Liver (tissue), 9 donors: ENCODE results near the gene SLC17A7. TPM values are rescaled to one million over a fixed set of nuclear protein-coding genes. Genes with fewer than 3 reads are reported as not detected.

Source experiments
- DNase-seq: peaks from one replicate; pipeline ENCODE4 v3.0.0-alpha.2; 2017; ENCODE audit warnings: low spot score
- H3K27ac ChIP-seq, 2 donors: one replicate each; pipeline ENCODE4 v1.7.0; 2013; ENCODE audit warnings: inconsistent platforms in 2 of 2, low read length in 2 of 2, control low read depth in 1 of 2, low read depth in 1 of 2, mild to moderate bottlenecking in 1 of 2
- H3K27me3 ChIP-seq, 4 donors: one replicate each; pipeline versions ENCODE4 v1.6.1 to v1.7.0; 2013; ENCODE audit warnings: low read length in 3 of 4, inconsistent platforms in 1 of 4, mild to moderate bottlenecking in 1 of 4, moderate library complexity in 1 of 4; ENCODE audit not compliant: control insufficient read depth in 4 of 4, insufficient read depth in 4 of 4
- H3K36me3 ChIP-seq, 4 donors: one replicate each; pipeline versions ENCODE4 v1.6.1 to v1.7.0; 2013; ENCODE audit warnings: low read length in 3 of 4, mild to moderate bottlenecking in 3 of 4, low read depth in 1 of 4, moderate library complexity in 1 of 4; ENCODE audit not compliant: control insufficient read depth in 4 of 4, insufficient read depth in 3 of 4
- H3K4me1 ChIP-seq, 4 donors: one replicate each; pipeline versions ENCODE4 v1.6.1 to v1.7.0; 2013; ENCODE audit warnings: low read length in 3 of 4, mild to moderate bottlenecking in 3 of 4, moderate library complexity in 1 of 4; ENCODE audit not compliant: control insufficient read depth in 4 of 4, insufficient read depth in 4 of 4
- H3K4me3 ChIP-seq, 3 donors: one replicate each; pipeline versions ENCODE4 v1.6.1 to v1.7.0; 2013; ENCODE audit warnings: low read length in 3 of 3, control low read depth in 1 of 3, low read depth in 1 of 3, mild to moderate bottlenecking in 1 of 3
- H3K9ac ChIP-seq, 2 donors: one replicate each; pipeline ENCODE4 v1.7.0; 2013; ENCODE audit warnings: low read length in 2 of 2, mild to moderate bottlenecking in 2 of 2, moderate library complexity in 2 of 2, control low read depth in 1 of 2, low read depth in 1 of 2
- H3K9me3 ChIP-seq, 4 donors: one replicate each; pipeline versions ENCODE4 v1.6.1 to v1.7.0; 2013; ENCODE audit warnings: low read length in 3 of 4; ENCODE audit not compliant: control insufficient read depth in 4 of 4
- ATF3 ChIP-seq: IDR thresholded peaks from 2 replicates; pipeline ENCODE4 v1.6.1; 2016; ENCODE audit warnings: antibody characterized with exemption
- CTCF ChIP-seq: fragments of 150-350 bp; IDR thresholded peaks from 2 replicates; pipeline ENCODE4 v1.5.1; 2017; ENCODE audit warnings: improper control_type of control experiment, low read depth, low read length; ENCODE audit not compliant: missing input control
- EGR1 ChIP-seq, 2 donors: IDR thresholded peaks; 2 replicates each; pipeline ENCODE4 v1.6.1; 2016 to 2018; ENCODE audit warnings: antibody characterized with exemption in 2 of 2, low read depth in 2 of 2
- FOXA1 ChIP-seq: IDR thresholded peaks from 2 replicates; pipeline ENCODE4 v1.6.1; 2016; ENCODE audit warnings: antibody characterized with exemption
- FOXA2 ChIP-seq: IDR thresholded peaks from 2 replicates; pipeline ENCODE4 v1.6.1; 2016; ENCODE audit warnings: antibody characterized with exemption
- GABPA ChIP-seq, 2 donors: IDR thresholded peaks in 1 of 2; conservative IDR thresholded peaks in 1 of 2; 2 replicates each; pipeline ENCODE4 v1.6.1; 2016; ENCODE audit warnings: antibody characterized with exemption in 2 of 2, mild to moderate bottlenecking in 1 of 2, moderate library complexity in 1 of 2
- HNF4A ChIP-seq, 2 donors: conservative IDR thresholded peaks; 2 replicates each; pipeline ENCODE4 v1.6.1; 2016; ENCODE audit warnings: antibody characterized with exemption in 2 of 2, mild to moderate bottlenecking in 2 of 2
- HNF4G ChIP-seq: IDR thresholded peaks from 2 replicates; pipeline ENCODE4 v1.6.1; 2016; ENCODE audit warnings: antibody characterized with exemption
- JUND ChIP-seq, 2 donors: IDR thresholded peaks; 2 replicates each; pipeline ENCODE4 v1.6.1; 2016; ENCODE audit warnings: antibody characterized with exemption in 2 of 2
- MAX ChIP-seq: IDR thresholded peaks from 2 replicates; pipeline ENCODE4 v1.6.1; 2016; ENCODE audit warnings: antibody characterized with exemption
- NR2F2 ChIP-seq: IDR thresholded peaks from 2 replicates; pipeline ENCODE4 v1.6.1; 2016; ENCODE audit warnings: antibody characterized with exemption
- RAD21 ChIP-seq, 2 donors: IDR thresholded peaks; 2 replicates each; pipeline ENCODE4 v1.6.1; 2016; ENCODE audit warnings: antibody characterized with exemption in 2 of 2, mild to moderate bottlenecking in 2 of 2
- REST ChIP-seq: IDR thresholded peaks from 2 replicates; pipeline ENCODE4 v1.6.1; 2016; ENCODE audit warnings: antibody characterized with exemption, mild to moderate bottlenecking
- RXRA ChIP-seq, 2 donors: IDR thresholded peaks; 2 replicates each; pipeline ENCODE4 v1.6.1; 2017 to 2018; ENCODE audit warnings: antibody characterized with exemption in 2 of 2, mild to moderate bottlenecking in 1 of 2
- SP1 ChIP-seq: IDR thresholded peaks from 2 replicates; pipeline ENCODE4 v1.6.1; 2018; ENCODE audit warnings: antibody characterized with exemption, mild to moderate bottlenecking
- TAF1 ChIP-seq: conservative IDR thresholded peaks from 2 replicates; pipeline ENCODE4 v1.6.1; 2016; ENCODE audit warnings: antibody characterized with exemption, mild to moderate bottlenecking
- YY1 ChIP-seq: IDR thresholded peaks from 2 replicates; pipeline ENCODE4 v1.6.1; 2016; ENCODE audit warnings: antibody characterized with exemption, mild to moderate bottlenecking
- ZBTB33 ChIP-seq: IDR thresholded peaks from 2 replicates; pipeline ENCODE4 v1.6.1; 2016; ENCODE audit warnings: antibody characterized with exemption
- WGBS: extraction: QIAGEN DNeasy Blood & Tissue Kit; methylation state at CpG from one replicate; pipeline ENCODE4 v1.1.7; 2013; 5-methylcytosine and 5-hydroxymethylcytosine counted together
- polyA plus RNA-seq, 2 donors: library from polyadenylated mRNA; stranded (reverse) in 1 of 2; unstranded in 1 of 2; fragments of 200-250 nt in 1 of 2; fragments of >200 nt in 1 of 2; fragmentation: Nextera tagmentation in 1 of 2; extraction: Ambion mirVana in 1 of 2; gene quantifications; one replicate each; pipeline versions ENCODE4 v1.2.1 to v1.2.3, GENCODE V29; 2013 to 2015
- total RNA-seq, 2 donors: library from RNA; depleted of rRNA; stranded (reverse); fragments of >200 nt; gene quantifications; one replicate each; pipeline ENCODE4 v1.2.3, GENCODE V29; 2014
- donor health status: healthy.
- donor health status: healthy.
- donor health status: healthy.
- donor health status: healthy.
- donor health status: healthy.

Gene SLC17A7
- total and polyA plus RNA-seq, 4 donors: 0.06 to 0.08 TPM; not detected in 2

GRCh38 chr19:49468199-49468598 lies 26.9 kb upstream of the SLC17A7 start:
- WGBS: 95% methylated on average over 19 of the region's 19 CpGs
- peaks cover 0 to 17% (median 3%) of the 10 kb centered on the region in 4 donors for H3K36me3 ChIP-seq
- no peak overlapping the region for H3K4me3 ChIP-seq
- H3K27me3 ChIP-seq: no peaks in the 10 kb centered on the region
- H3K4me1 ChIP-seq: no peaks in the 10 kb centered on the region
- no peaks in the 10 kb centered on the region for H3K9me3 ChIP-seq
- DNase-seq: no peak
- H3K9ac ChIP-seq: no peak overlapping the region
- TF ChIP-seq JUND (IDR thresholded peaks at IDR 0.05) (no peak), TAF1 (no peak), RXRA (IDR thresholded peaks at IDR 0.05) (no peak), FOXA2 (no peak), HNF4A (conservative IDR thresholded peaks at IDR 0.05) (no peak), EGR1 (IDR thresholded peaks at IDR 0.05; ENCODE audit: low read depth in 2 of 2) (no peak), REST (no peak), HNF4G (no peak), RAD21 (IDR thresholded peaks at IDR 0.05) (no peak), MAX (no peak), FOXA1 (no peak), GABPA (IDR thresholded peaks at IDR 0.05 in 1 of 2, conservative IDR thresholded peaks at IDR 0.05 in 1 of 2) (no peak), CTCF (no peak), ATF3 (no peak), ZBTB33 (no peak), YY1 (no peak), NR2F2 (no peak), SP1 (no peak)
- peak overlapping the region in 1 of 2 donors; percentile 60 for H3K27ac ChIP-seq
